BLaER1 (cell line): ENCODE measurements around the gene DCAKD.
A peak's percentile ranks its signal among the peaks of the same experiment; 100 is the strongest.

Experiments
- H3K27ac ChIP-seq: shearing (Covaris generic); formaldehyde crosslinking; 2 replicates; pipeline ENCODE4 v1.8.1; 2022
- H3K27me3 ChIP-seq: shearing (Covaris generic); formaldehyde crosslinking; 2 replicates; pipeline ENCODE4 v1.8.1; 2022
- H3K36me3 ChIP-seq: shearing (Covaris generic); formaldehyde crosslinking; 2 replicates; pipeline ENCODE4 v1.8.1; 2022
- H3K4me1 ChIP-seq: shearing (Covaris generic); formaldehyde crosslinking; 2 replicates; pipeline ENCODE4 v1.8.1; 2022
- H3K4me2 ChIP-seq: shearing (Covaris generic); formaldehyde crosslinking; 2 replicates; pipeline ENCODE4 v1.8.1; 2022
- H3K4me3 ChIP-seq: shearing (Covaris generic); formaldehyde crosslinking; 2 replicates; pipeline ENCODE4 v1.8.1; 2022
- H3K9ac ChIP-seq: shearing (Covaris generic); formaldehyde crosslinking; 2 replicates; pipeline ENCODE4 v1.8.1; 2022
- H3K9me3 ChIP-seq: shearing (Covaris generic); formaldehyde crosslinking; 2 replicates; pipeline ENCODE4 v1.8.1; 2022
- H4K20me1 ChIP-seq: shearing (Covaris generic); formaldehyde crosslinking; 2 replicates; pipeline ENCODE4 v1.8.1; 2022
- Cebpa-rat ChIP-seq: shearing (Covaris generic); IDR thresholded peaks from 2 replicates; pipeline ENCODE4 v1.8.1; 2022

The DCAKD gene

GRCh38 chr17:44990994-44991393 is 60.4 kb downstream of the DCAKD start:
- H3K4me1 ChIP-seq: peaks cover 35% of the 10 kb centered on the region
- H3K4me2 ChIP-seq: no peak overlapping the region
- no peak overlapping the region for H3K4me3 ChIP-seq
- peaks cover 23% of the 10 kb centered on the region; the same call in 1 of the 2 replicates for H3K27me3 ChIP-seq
- no peaks in the 10 kb centered on the region for H4K20me1 ChIP-seq
- no peaks in the 10 kb centered on the region for H3K36me3 ChIP-seq
- H3K27ac ChIP-seq: no peak overlapping the region
- TF ChIP-seq Cebpa-rat: no peak
- peaks cover 5% of the 10 kb centered on the region; the same call in 1 of the 2 replicates for H3K9me3 ChIP-seq
- no peak overlapping the region for H3K9ac ChIP-seq

- H3K4me2 ChIP-seq: peak overlapping the region; percentile 67
- H3K36me3 ChIP-seq: no peaks in the 10 kb centered on the region
- peaks cover 23% of the 10 kb centered on the region; the same call in 1 of the 2 replicates for H3K27me3 ChIP-seq
- no peaks in the 10 kb centered on the region for H4K20me1 ChIP-seq
- H3K9me3 ChIP-seq: peaks cover 10% of the 10 kb centered on the region
- H3K9ac ChIP-seq: no peak overlapping the region
- peaks cover 31% of the 10 kb centered on the region for H3K4me1 ChIP-seq
- H3K4me3 ChIP-seq: no peak overlapping the region
- TF ChIP-seq Cebpa-rat: no peak
- H3K27ac ChIP-seq: no peak overlapping the region
Observed at GRCh38 chr17:44989552-44990138, 61.8 kb downstream of the DCAKD start.

- no peak for TF ChIP-seq Cebpa-rat
- Histone ChIP-seq H3K27me3 (peaks cover 23% of the 10 kb centered on the region; the same call in 1 of the 2 replicates), H3K27ac (no peak overlapping the region), H3K4me2 (peak overlapping the region; percentile 67), H3K4me1 (peaks cover 31% of the 10 kb centered on the region), H3K9me3 (peaks cover 9% of the 10 kb centered on the region; the same call in 1 of the 2 replicates), H3K4me3 (no peak overlapping the region), H4K20me1 (no peaks in the 10 kb centered on the region), H3K36me3 (no peaks in the 10 kb centered on the region), H3K9ac (no peak overlapping the region)
Observed at GRCh38 chr17:44988044-44988942, 63.1 kb downstream of the DCAKD start.

- peaks cover 9% of the 10 kb centered on the region; the same call in 1 of the 2 replicates for H3K9me3 ChIP-seq
- no peak overlapping the region for H3K4me2 ChIP-seq
- TF ChIP-seq Cebpa-rat: no peak
- peaks cover 21% of the 10 kb centered on the region; the same call in 1 of the 2 replicates for H3K27me3 ChIP-seq
- H4K20me1 ChIP-seq: no peaks in the 10 kb centered on the region
- no peak overlapping the region for H3K4me3 ChIP-seq
- no peaks in the 10 kb centered on the region for H3K36me3 ChIP-seq
- peaks cover 15% of the 10 kb centered on the region for H3K4me1 ChIP-seq
- H3K27ac ChIP-seq: no peak overlapping the region
- no peak overlapping the region for H3K9ac ChIP-seq
Observed at GRCh38 chr17:44983563-44983962, 67.9 kb downstream of the DCAKD start.

- H4K20me1 ChIP-seq: no peaks in the 10 kb centered on the region
- no peak overlapping the region for H3K9ac ChIP-seq
- no peak overlapping the region for H3K4me2 ChIP-seq
- TF ChIP-seq Cebpa-rat: no peak
- H3K36me3 ChIP-seq: no peaks in the 10 kb centered on the region
- H3K4me1 ChIP-seq: peaks cover 12% of the 10 kb centered on the region
- no peak overlapping the region for H3K27ac ChIP-seq
- H3K27me3 ChIP-seq: peaks cover 8% of the 10 kb centered on the region; the same call in 1 of the 2 replicates
- peaks cover 9% of the 10 kb centered on the region; the same call in 1 of the 2 replicates for H3K9me3 ChIP-seq
- no peak overlapping the region for H3K4me3 ChIP-seq
Observed at GRCh38 chr17:44982113-44982702, 69.2 kb downstream of the DCAKD start.

- H3K27me3 ChIP-seq: peaks cover 1% of the 10 kb centered on the region; the same call in 1 of the 2 replicates
- no peak overlapping the region for H3K9ac ChIP-seq
Observed at GRCh38 chr17:44981221-44981968, 70.0 kb downstream of the DCAKD start.

GRCh38 chr17:44979426-44979995 is 71.9 kb downstream of the DCAKD start:
- Histone ChIP-seq H3K4me2 (no peak overlapping the region), H3K27me3 (no peaks in the 10 kb centered on the region)

More at GRCh38 chr17:44981221-44981968, 70.0 kb downstream of the DCAKD start:
- no peak overlapping the region for H3K4me3 ChIP-seq
- no peaks in the 10 kb centered on the region for H3K36me3 ChIP-seq
- H3K4me1 ChIP-seq: peaks cover 11% of the 10 kb centered on the region
- no peaks in the 10 kb centered on the region for H4K20me1 ChIP-seq
- TF ChIP-seq Cebpa-rat: no peak
- no peak overlapping the region for H3K4me2 ChIP-seq
- peaks cover 9% of the 10 kb centered on the region; the same call in 1 of the 2 replicates for H3K9me3 ChIP-seq
- no peak overlapping the region for H3K27ac ChIP-seq

GRCh38 chr17:44978807-44979206 is 72.6 kb downstream of the DCAKD start:
- Histone ChIP-seq H3K27ac (no peak overlapping the region), H3K4me3 (no peak overlapping the region), H3K9me3 (no peaks in the 10 kb centered on the region), H3K9ac (no peak overlapping the region), H4K20me1 (no peaks in the 10 kb centered on the region), H3K36me3 (no peaks in the 10 kb centered on the region), H3K27me3 (no peaks in the 10 kb centered on the region), H3K4me2 (no peak overlapping the region), H3K4me1 (peaks cover 11% of the 10 kb centered on the region)
- TF ChIP-seq Cebpa-rat: no peak

More at GRCh38 chr17:44979426-44979995, 71.9 kb downstream of the DCAKD start:
- no peak overlapping the region for H3K9ac ChIP-seq
- no peaks in the 10 kb centered on the region for H3K36me3 ChIP-seq
- H3K4me3 ChIP-seq: no peak overlapping the region
- TF ChIP-seq Cebpa-rat: no peak
- H4K20me1 ChIP-seq: no peaks in the 10 kb centered on the region
- H3K9me3 ChIP-seq: no peaks in the 10 kb centered on the region
- no peak overlapping the region for H3K27ac ChIP-seq
- peaks cover 11% of the 10 kb centered on the region for H3K4me1 ChIP-seq
